Activated gamma-delta T cell treated with anti-CD3 and anti-CD28 coated beads, Interleukin-2, amount 50 U/mL, for 16 hours (primary cell): Measurements from ENCODE around the gene RSAD2.
"Not testable (repeated sequence)": the region's sequence is repeated elsewhere in the genome, so short reads cannot be mapped to it uniquely, and the experiment has no call there.

Source experiments
- DNase-seq: peaks from one replicate; pipeline ENCODE4 v3.0.0-alpha.2; 2020; ENCODE audit warnings: low read depth

The RSAD2 gene

DNA sequence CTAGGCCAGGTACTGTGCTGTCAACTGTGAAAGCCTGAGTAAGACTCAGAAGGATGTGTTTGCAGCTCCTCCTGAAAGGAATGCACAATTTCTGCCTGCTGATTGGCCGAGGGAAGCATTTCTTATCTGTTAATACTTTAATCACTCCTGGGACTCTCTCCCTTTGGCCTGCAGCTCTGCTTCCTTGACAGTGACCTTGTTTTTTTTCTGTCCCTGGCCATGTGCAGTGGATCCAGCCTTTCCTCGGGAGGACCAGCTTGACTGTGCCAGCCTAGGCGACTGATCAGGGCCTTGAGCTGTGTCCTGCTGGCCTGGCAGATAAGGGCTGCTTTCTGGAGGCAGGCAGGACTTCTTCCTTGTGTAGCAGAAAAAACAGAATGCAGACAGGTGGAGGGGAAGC lies 49.6 kb downstream of the RSAD2 start:
- DNase-seq = no peak

- DNase-seq = no peak
Observed at GRCh38 chr2:6927753-6928152, 50.2 kb downstream of the RSAD2 start.

DNA sequence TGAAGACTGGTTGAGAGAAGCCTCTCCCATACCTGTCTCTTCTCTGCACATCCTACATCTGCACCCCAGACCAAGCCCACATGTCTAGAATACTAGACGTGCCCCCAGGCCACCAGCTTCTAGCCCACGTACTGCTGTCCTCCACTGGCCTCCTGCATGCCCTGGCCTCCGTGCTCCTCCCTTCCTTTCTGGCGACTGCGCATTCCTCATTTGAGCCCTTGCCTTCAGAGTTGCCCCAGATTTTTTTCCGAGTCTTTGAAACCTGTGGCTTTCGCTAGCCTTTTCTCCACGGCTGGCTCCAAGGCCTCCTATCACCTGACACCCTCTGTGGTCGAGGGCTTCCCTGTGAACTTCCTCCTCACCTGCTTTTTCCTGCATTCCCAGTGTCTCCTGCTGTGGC lies 50.9 kb downstream of the RSAD2 start:
- DNase-seq = no peak

DNA sequence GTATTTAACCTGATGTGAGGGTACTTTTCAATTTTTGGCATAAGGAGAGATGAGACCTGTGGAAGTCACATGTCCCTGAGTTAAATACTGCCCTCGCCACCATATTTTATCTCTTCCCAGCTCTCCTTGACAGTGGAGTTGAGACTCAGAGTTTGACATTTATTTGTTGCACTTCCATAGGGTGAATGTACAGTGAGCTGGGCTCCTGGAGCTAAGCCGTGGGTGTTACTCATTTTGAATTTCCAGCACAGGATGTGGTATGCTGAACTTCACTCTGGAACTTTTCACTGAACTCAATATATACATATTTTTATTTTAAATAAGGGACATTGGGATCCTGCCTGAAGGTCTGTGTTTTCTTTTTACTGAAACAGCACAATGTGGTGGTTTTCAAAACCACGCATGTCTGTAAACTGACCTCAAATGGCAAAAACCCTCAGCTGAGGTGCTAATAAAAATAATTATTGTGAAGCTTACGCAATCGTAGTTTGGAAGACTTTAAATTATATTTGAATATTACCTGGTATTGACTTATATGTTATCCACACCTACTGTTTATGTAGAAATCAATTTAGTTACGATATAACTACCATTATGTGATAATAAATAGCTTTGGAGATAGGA lies 51.7 kb downstream of the RSAD2 start:
- no peak for DNase-seq

GRCh38 chr2:6930923-6931647 lies 53.5 kb downstream of the RSAD2 start:
- DNase-seq = no peak

- no peak for DNase-seq
Observed at GRCh38 chr2:6931753-6932152, 54.2 kb downstream of the RSAD2 start.

DNA sequence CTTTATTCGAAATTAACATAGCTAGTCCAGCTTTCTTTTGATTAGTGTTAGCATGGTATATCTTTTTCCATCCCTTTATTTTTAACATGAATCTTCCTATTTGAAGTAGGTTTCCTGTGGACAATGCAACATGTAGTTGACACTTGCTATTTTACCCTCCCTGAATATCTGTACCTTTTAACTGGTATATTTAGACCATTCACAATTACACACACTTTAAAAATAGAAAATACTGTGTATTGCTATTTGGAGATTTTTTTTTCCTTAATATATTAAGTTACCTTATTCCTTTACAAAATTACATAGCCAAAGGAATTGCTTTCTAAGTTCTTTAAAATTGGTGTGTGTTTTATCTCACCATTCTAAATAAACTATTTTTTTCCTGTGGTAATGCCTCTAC lies 54.6 kb downstream of the RSAD2 start:
- DNase-seq = no peak

GRCh38 chr2:6932828-6933227 lies 55.3 kb downstream of the RSAD2 start:
- DNase-seq = no peak

DNA sequence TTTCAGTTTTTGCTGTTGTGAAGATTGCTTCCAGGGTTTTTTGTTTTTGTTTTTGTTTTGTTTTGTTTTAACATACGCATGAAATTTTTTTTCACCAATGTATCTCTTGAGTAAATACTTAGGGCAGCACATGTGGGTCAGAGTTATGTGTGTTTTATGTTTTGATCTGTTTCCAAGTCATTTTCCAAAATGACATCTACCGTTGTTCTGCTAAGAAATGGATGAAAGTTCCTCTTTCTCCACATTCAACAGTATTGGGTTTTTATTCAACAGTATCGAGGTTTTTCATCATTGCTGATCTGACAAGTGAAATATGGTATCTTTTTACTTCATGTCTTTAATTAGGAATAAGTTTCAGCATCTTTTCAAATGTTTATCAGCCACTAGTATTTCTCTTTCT lies 56.3 kb downstream of the RSAD2 start:
- DNase-seq = no peak

GRCh38 chr2:6934345-6934744 lies 56.8 kb downstream of the RSAD2 start:
- no peak for DNase-seq

GRCh38 chr2:6934758-6935651 lies 57.4 kb downstream of the RSAD2 start:
- no peak for DNase-seq

DNA sequence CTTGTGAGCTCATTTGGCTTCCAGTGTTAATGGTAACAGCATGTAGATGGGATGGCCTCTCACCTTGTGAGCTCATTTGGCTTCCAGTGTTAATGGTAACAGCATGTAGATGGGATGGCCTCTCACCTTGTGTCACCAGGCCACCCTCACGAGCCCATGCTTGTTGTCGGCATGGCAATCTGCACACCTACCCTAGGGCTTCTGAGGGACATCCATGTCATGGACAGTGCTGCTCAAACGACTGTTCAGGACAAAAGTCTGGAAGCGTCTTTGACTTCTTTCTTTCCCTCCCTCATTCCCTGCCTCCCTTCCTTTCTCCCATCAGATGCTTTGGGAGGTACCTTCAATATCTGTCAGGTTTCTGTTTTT lies 58.1 kb downstream of the RSAD2 start:
- not testable (repeated sequence) for DNase-seq

DNA sequence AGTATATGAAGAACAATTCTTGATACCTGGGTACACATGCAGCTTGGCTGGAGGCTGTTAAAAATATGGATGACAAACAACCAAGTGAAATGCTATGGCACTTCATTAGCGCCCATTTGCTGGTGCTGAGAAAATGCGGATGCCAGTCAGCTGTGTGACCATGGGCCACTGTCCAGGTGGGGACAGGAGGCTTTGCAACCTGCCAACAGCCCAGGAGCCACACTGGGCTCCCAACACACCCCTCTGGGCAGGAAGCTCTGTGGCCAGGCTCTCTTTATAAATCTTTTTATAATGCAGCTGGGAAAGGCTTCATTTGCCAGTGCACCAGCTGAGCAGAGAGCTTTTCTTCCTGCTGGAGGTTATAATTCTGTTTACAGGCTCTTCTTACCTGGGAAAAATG lies 59.6 kb downstream of the RSAD2 start:
- no peak for DNase-seq

DNA sequence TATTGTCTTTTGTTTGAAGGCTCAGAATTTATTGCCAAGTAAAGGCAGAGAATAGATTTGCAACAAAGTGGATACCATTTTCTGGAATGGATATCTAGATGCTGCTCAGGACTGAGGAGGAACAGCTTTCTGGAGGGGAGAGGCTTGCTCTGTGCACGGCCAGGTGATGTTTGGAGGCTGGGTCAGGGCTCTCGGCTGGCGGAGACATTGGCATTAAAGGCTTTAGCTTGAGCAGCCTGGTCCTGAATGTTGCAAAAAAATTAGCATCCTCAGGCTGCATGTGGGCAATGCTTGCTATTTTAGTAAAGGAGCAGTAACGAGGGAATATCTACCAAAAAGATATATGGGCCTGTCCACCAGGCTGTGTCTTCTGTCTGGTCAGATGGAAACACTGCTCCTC lies 60.0 kb downstream of the RSAD2 start:
- DNase-seq = no peak

DNA sequence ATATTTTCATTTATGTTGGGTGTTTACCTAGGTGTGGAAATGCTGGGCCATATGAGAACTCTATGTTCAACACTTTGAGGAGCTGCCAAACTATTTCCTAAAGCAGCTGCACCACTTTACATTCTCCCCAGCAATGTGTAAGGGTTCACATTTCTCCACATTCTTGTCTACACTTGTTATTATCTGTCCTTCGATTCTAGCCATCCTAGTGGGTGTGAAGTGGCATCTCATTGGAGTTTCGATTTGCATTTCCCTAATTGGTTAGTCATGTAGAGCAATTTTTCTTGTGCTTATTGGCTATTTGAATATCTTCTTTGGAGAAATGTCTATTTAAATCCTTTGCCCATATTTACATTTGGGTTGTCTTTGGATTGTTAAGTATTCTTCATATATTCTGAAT lies 61.5 kb downstream of the RSAD2 start:
- DNase-seq = no peak

- no peak for DNase-seq
Observed at GRCh38 chr2:6940820-6941219, 63.2 kb downstream of the RSAD2 start.

- DNase-seq = no peak
Observed at GRCh38 chr2:6941299-6942046, 63.9 kb downstream of the RSAD2 start.

- no peak for DNase-seq
Observed at GRCh38 chr2:6942848-6943247, 65.3 kb downstream of the RSAD2 start.

GRCh38 chr2:6943523-6943922 lies 65.9 kb downstream of the RSAD2 start:
- no peak for DNase-seq

GRCh38 chr2:6943971-6944370 lies 66.4 kb downstream of the RSAD2 start:
- no peak for DNase-seq

DNA sequence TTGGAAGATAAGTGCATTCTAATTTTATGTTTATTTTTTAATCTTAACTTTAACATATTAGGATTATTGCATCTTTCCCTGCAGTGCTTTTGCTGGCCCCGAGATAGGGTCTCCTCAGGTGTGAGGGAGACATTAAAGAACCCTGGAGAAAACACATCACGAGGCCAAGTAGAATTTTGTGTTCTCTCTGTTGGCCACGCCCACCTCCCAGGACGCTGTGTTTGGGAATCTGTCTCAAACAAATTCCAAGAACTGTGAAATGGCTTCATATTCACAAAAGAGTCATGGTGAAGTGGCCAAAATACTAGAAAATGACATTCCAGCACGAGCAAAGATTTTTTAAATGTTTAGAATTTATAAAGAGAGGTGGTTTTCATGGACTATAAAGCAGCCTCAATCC lies 67.0 kb downstream of the RSAD2 start:
- DNase-seq = no peak

GRCh38 chr2:6945087-6945813 lies 67.7 kb downstream of the RSAD2 start:
- DNase-seq = no peak
